ENCODE results near the gene EPS8L2. TPM values are rescaled to one million over a fixed set of nuclear protein-coding genes. Genes with fewer than 3 reads are reported as not detected.
A peak's percentile ranks its signal among the peaks of the same experiment; 100 is the strongest.

EPS8L2 gene
- total and polyA plus RNA-seq, 10 of the 15 experiments (the other 5 are each of a cell fraction or from before 2014, with no cell fraction given): 0.76 to 20.0 (median 9.7) TPM

GRCh38 chr11:707817-708420 lies 1.9 kb downstream of the EPS8L2 start:
- Histone ChIP-seq H3K4me2 (ENCODE audit: control insufficient read depth, insufficient read depth) (no peak overlapping the region), H2AFZ (ENCODE audit: control insufficient read depth, low read depth, low read length) (no peak overlapping the region), H3K79me2 (ENCODE audit: control insufficient read depth, insufficient read depth, low read length) (no peaks in the 10 kb centered on the region), H3K9ac (ENCODE audit: control insufficient read depth, insufficient read depth, low read length) (no peak overlapping the region), H3K4me3 (no peak overlapping the region), H3K27me3 (replicated peaks in 1 of 2; ENCODE audit: control insufficient read depth in 2 of 2, insufficient read depth in 2 of 2, low read length in 1 of 2) (no peaks in the 10 kb centered on the region; a peak in 1 of 4 replicates), H3K4me1 (ENCODE audit: control insufficient read depth, insufficient read depth, low read length) (no peaks in the 10 kb centered on the region), H3K36me3 (ENCODE audit: control insufficient read depth in 2 of 2, insufficient read depth in 2 of 2, low read length in 1 of 2) (no peaks in the 10 kb centered on the region), H4K20me1 (ENCODE audit: control insufficient read depth, insufficient read depth) (no peaks in the 10 kb centered on the region), H3K9me3 (replicated peaks; ENCODE audit: control insufficient read depth, insufficient read depth, low read length) (no peaks in the 10 kb centered on the region), H3K27ac (ENCODE audit: control insufficient read depth, insufficient read depth) (no peak overlapping the region)
- DNase-seq (ENCODE audit: low read depth, low spot score) (no peak), ATAC-seq (peak; percentile 30; the same call in 2 of the 3 replicates), FAIRE-seq (no peak)
- TF ChIP-seq TBL1XR1 (IDR thresholded peaks at IDR 0.05; ENCODE audit: low read depth, low read length) (no peak), ZNF384 (IDR thresholded peaks at IDR 0.05; ENCODE audit: borderline replicate concordance, low read depth, low read length) (no peak), SMARCA5 (IDR thresholded peaks at IDR 0.05) (no peak), SREBF1 (IDR thresholded peaks at IDR 0.05; ENCODE audit: low read length) (no peak)
- WGBS (ENCODE audit: insufficient coverage, insufficient replicate concordance, low lambda C conversion rate, missing lambda C conversion rate): 45% methylated on average over 16 of the region's 16 CpGs
- intact Hi-C loops (cut with micrococcal nuclease; ENCODE audit: unreplicated experiment): no loop called here
- SMC1A ChIA-PET (ENCODE audit: uncharacterized antibody, unreplicated experiment): no interaction called here
- no TSS peak for BruUV-seq (replicated peaks)
- CTCF ChIA-PET: no interaction called here
- in situ Hi-C loops (cut with MboI): no loop called here
- POLR2A ChIA-PET: no interaction called here
- RAD21 ChIA-PET (ENCODE audit: unreplicated experiment): no interaction called here

- ATAC-seq (no peak), DNase-seq (ENCODE audit: low read depth, low spot score) (no peak), FAIRE-seq (no peak)
- Histone ChIP-seq H3K36me3 (ENCODE audit: control insufficient read depth in 2 of 2, insufficient read depth in 2 of 2, low read length in 1 of 2) (no peaks in the 10 kb centered on the region), H3K9me3 (replicated peaks; ENCODE audit: control insufficient read depth, insufficient read depth, low read length) (no peaks in the 10 kb centered on the region), H3K4me1 (ENCODE audit: control insufficient read depth, insufficient read depth, low read length) (no peaks in the 10 kb centered on the region), H3K79me2 (ENCODE audit: control insufficient read depth, insufficient read depth, low read length) (no peaks in the 10 kb centered on the region), H3K27ac (ENCODE audit: control insufficient read depth, insufficient read depth) (no peak overlapping the region), H4K20me1 (ENCODE audit: control insufficient read depth, insufficient read depth) (no peaks in the 10 kb centered on the region), H3K4me2 (ENCODE audit: control insufficient read depth, insufficient read depth) (no peak overlapping the region), H3K9ac (ENCODE audit: control insufficient read depth, insufficient read depth, low read length) (no peak overlapping the region), H3K27me3 (replicated peaks in 1 of 2; ENCODE audit: control insufficient read depth in 2 of 2, insufficient read depth in 2 of 2, low read length in 1 of 2) (no peaks in the 10 kb centered on the region; a peak in 1 of 4 replicates), H2AFZ (ENCODE audit: control insufficient read depth, low read depth, low read length) (no peak overlapping the region), H3K4me3 (no peak overlapping the region)
- CTCF ChIA-PET: no interaction called here
- 15% methylated on average over 5 of the region's 7 CpGs for WGBS (ENCODE audit: insufficient coverage, insufficient replicate concordance, low lambda C conversion rate, missing lambda C conversion rate)
- BruUV-seq (replicated peaks): no TSS peak
- intact Hi-C loops (cut with micrococcal nuclease; ENCODE audit: unreplicated experiment) (no loop called here), in situ Hi-C loops (cut with MboI) (no loop called here)
- no peak for TF ChIP-seq MEF2B (IDR thresholded peaks at IDR 0.05; ENCODE audit: partially characterized antibody, poor library complexity, severe bottlenecking)
- TF ChIP-seq BCL11A (IDR thresholded peaks at IDR 0.05; ENCODE audit: low read depth, low read length): no peak
- no peak for TF ChIP-seq ZNF24 (IDR thresholded peaks at IDR 0.05)
- TF ChIP-seq DPF2 (IDR thresholded peaks at IDR 0.05): no peak
- no peak for TF ChIP-seq GATAD2B (conservative IDR thresholded peaks at IDR 0.05; ENCODE audit: low read depth)
- no peak for TF ChIP-seq ZSCAN29 (IDR thresholded peaks at IDR 0.05)
- TF ChIP-seq GABPA (IDR thresholded peaks at IDR 0.05; ENCODE audit: low read depth): no peak
- no peak for TF ChIP-seq IRF4 (IDR thresholded peaks at IDR 0.05; ENCODE audit: low read depth, low read length)
- no peak for TF ChIP-seq SKIL (IDR thresholded peaks at IDR 0.05; ENCODE audit: low read depth, poor library complexity, severe bottlenecking)
- no peak for TF ChIP-seq BHLHE40 (IDR thresholded peaks at IDR 0.05; ENCODE audit: borderline replicate concordance in 1 of 2, low read depth in 2 of 2, low read length in 1 of 2)
- TF ChIP-seq HSF1 (IDR thresholded peaks at IDR 0.05; ENCODE audit: low read depth, low read length): no peak
- SMC1A ChIA-PET (ENCODE audit: uncharacterized antibody, unreplicated experiment): no interaction called here
- POLR2A ChIA-PET: no interaction called here
- RAD21 ChIA-PET (ENCODE audit: unreplicated experiment): no interaction called here
Measured at GRCh38 chr11:708511-708910, 2.5 kb downstream of the EPS8L2 start.

Measured in GM12878 (cell line).